ENCODE measurements around the gene ANKRD23.

DNA sequence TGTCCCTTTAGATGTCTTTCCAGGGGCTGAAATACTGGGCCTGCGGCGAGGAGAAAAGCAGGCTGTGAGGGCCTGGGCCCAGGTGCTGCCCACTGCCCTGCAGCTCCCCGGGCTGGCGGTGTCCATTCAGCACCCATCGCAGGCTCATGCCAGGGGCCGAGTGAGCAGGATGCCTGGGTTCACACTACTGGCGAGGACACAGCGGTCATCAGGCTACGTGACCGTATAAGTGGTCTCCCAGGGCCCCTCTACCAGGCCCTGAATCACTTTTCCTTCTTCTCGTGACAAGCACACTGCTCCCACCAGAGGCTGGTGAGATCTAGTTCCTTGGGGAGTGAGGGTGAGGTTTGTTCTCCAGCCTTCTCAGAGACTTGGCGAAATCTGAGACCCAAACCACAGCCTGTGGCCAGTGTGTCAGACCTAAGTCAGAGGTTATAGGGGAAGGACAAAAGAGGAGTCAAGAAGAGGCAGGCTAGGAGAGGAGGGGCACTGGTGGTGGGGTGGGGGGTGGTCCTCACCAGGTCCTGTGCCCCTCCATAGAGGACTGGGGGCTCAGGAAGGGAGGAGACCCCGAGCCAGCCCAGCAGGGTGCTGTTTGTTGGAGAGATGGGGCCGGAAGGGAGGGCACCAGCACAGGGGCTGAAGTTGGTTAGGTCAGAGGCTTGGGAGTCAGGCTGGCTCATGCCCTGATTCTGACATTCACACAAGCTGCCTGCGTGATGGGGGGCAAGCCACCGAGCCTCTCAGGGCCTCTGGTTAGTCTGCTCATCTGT, 32.6 kb upstream of the ANKRD23 start:
- TF ChIP-seq EZH2phosphoT487 (IDR thresholded peaks at IDR 0.05; ENCODE audit: insufficient read depth, low read depth) (no peak), EZH2 (IDR thresholded peaks at IDR 0.05; ENCODE audit: insufficient read depth, poor library complexity, severe bottlenecking) (no peak)

Measured in GM23248 (cell line).